Adrenal gland (tissue), 12 donors: ENCODE data around the gene PGPEP1. TPM values are rescaled to one million over a fixed set of nuclear protein-coding genes. Genes with fewer than 3 reads are reported as not detected.

ENCODE experiments used
- DNase-seq, 7 donors: peaks; one replicate each; pipeline ENCODE4 v3.0.0-alpha.2; 2019 to 2020
- H3K27ac ChIP-seq, 5 donors: fragments of 200-600 bp; sonication (generic) in 4 of 5; 1 replicate in 3 of 5; 2 replicates in 2 of 5; pipeline versions ENCODE4 v1.5.1 to v1.8.0; 2016 to 2020; ENCODE audit warnings: mild to moderate bottlenecking in 1 of 5
- H3K27me3 ChIP-seq: fragments of 200-600 bp; 2 replicates; pipeline ENCODE4 v1.8.0; 2021
- H3K36me3 ChIP-seq, 2 donors: fragments of 200-600 bp; replicated peaks in 1 of 2; 1 replicate in 1 of 2; 2 replicates in 1 of 2; pipeline versions ENCODE4 v1.5.1 to v1.8.0; 2018 to 2022
- H3K4me1 ChIP-seq, 2 donors: fragments of 200-600 bp; replicated peaks in 1 of 2; 1 replicate in 1 of 2; 2 replicates in 1 of 2; pipeline versions ENCODE4 v1.5.1 to v1.8.0; 2018 to 2021
- H3K4me3 ChIP-seq, 4 donors: fragments of 200-600 bp; sonication (generic) in 3 of 4; one replicate each; pipeline ENCODE4 v1.5.1; 2016 to 2018
- H3K9me3 ChIP-seq, 3 donors: fragments of 200-600 bp; sonication (generic) in 1 of 3; replicated peaks in 1 of 3; 1 replicate in 2 of 3; 2 replicates in 1 of 3; pipeline versions ENCODE4 v1.5.1 to v1.8.0; 2016 to 2021
- CTCF ChIP-seq, 6 experiments: fragments of 450-650 bp in 4 of 6; fragments of 200-600 bp in 2 of 6; sonication (generic) in 1 of 6; IDR thresholded peaks; 1 replicate in 5 of 6; 2 replicates in 1 of 6; pipeline versions ENCODE4 v1.5.1 to v1.8.0; 2016 to 2021; ENCODE audit warnings: antibody characterized with exemption in 6 of 6, mild to moderate bottlenecking in 2 of 6, moderate library complexity in 1 of 6
- POLR2A ChIP-seq, 2 donors: fragments of 450-650 bp; IDR thresholded peaks; one replicate each; pipeline ENCODE4 v1.6.1; 2017; ENCODE audit warnings: antibody characterized with exemption in 2 of 2, mild to moderate bottlenecking in 2 of 2, moderate library complexity in 1 of 2
- WGBS, 4 donors: extraction: QIAGEN DNeasy Blood & Tissue Kit in 2 of 4; methylation state at CpG; one replicate each; pipeline versions ENCODE4 v1.1.5 to v1.1.7; 2013 to 2017; 5-methylcytosine and 5-hydroxymethylcytosine counted together
- intact Hi-C, 2 donors: fragments of 100-400 bp; cut with DNase I; formaldehyde crosslinking; loops; one replicate each; pipeline versions ENCODE4 v1.14.1 to v1.15.0; 2022 to 2023
- polyA plus RNA-seq, 3 donors: library from polyadenylated mRNA; stranded (reverse); fragments of 200-250 nt in 2 of 3; fragments of 350-450 nt in 1 of 3; fragmentation: Illumina TruSeq in 1 of 3; extraction: RNeasy Lipid Tissue Mini Kit (QIAGEN cat#74804) in 1 of 3; gene quantifications; one replicate each; pipeline ENCODE4 v1.2.3, GENCODE V29; 2013 to 2014
- total RNA-seq, 9 donors: library from RNA; depleted of rRNA in 4 of 9; stranded (reverse); fragments of >200 nt in 4 of 9; fragments of 120-200 nt in 1 of 9; fragmentation: NEBNext Ultra II Directional in 1 of 9; extraction: Animal tissue kit (Norgen Biotek cat#: 25700) in 1 of 9; gene quantifications; one replicate each; pipeline versions ENCODE4 v1.1.0 to v1.2.4, GENCODE V29; 2013 to 2023
- donor health status: healthy with polysubstance abuse.
- donor health status: Bipolar disorder and iron deficiency.
- donor health status: DM: yes; HTN: yes; CAD: no.
- donor health status: DM: no; HTN: no; CAD: no.
- donor health status: DM: no; HTN: no; CAD: no.
- donor health status: DM: yes; HTN: yes; CAD: no.

PGPEP1 gene
- total and polyA plus RNA-seq, 12 donors = 19.0 to 89.2 (median 44.0) TPM

GRCh38 chr19:18332917-18333530, 7.4 kb upstream of the PGPEP1 start:
- intact Hi-C loops = no loop called here
- Histone ChIP-seq H3K4me3 (no peak overlapping the region), H3K27ac (no peak overlapping the region), H3K9me3 (no peaks in the 10 kb centered on the region), H3K27me3 (no peaks in the 10 kb centered on the region), H3K36me3 (no peaks in the 10 kb centered on the region), H3K4me1 (peaks cover 7 to 10% of the 10 kb centered on the region in 2 donors)
- no peak for DNase-seq
- TF ChIP-seq POLR2A (IDR thresholded peaks at IDR 0.05) = no peak
- no peak for TF ChIP-seq CTCF (IDR thresholded peaks at IDR 0.05)
- 69 to 88% (median 85%) methylated on average over 10 to 15 of the region's 15 CpGs for WGBS, 4 donors

GRCh38 chr19:18333680-18334079, 6.7 kb upstream of the PGPEP1 start:
- Histone ChIP-seq H3K36me3 (no peaks in the 10 kb centered on the region), H3K4me3 (no peak overlapping the region), H3K9me3 (no peaks in the 10 kb centered on the region), H3K27ac (no peak overlapping the region), H3K27me3 (no peaks in the 10 kb centered on the region), H3K4me1 (peaks cover 7 to 15% of the 10 kb centered on the region in 2 donors)
- intact Hi-C loops = no loop called here
- WGBS, 4 donors = 83 to 93% (median 87%) methylated on average over 6 of the region's 6 CpGs
- TF ChIP-seq POLR2A (IDR thresholded peaks at IDR 0.05) = no peak
- no peak for TF ChIP-seq CTCF (IDR thresholded peaks at IDR 0.05)
- no peak for DNase-seq

- intact Hi-C loops = no loop called here
- H3K36me3 ChIP-seq = no peaks in the 10 kb centered on the region
- H3K4me3 ChIP-seq = no peak overlapping the region
- H3K27me3 ChIP-seq = no peaks in the 10 kb centered on the region
- DNase-seq = no peak
- peaks cover 2 to 17% of the 10 kb centered on the region in 2 donors for H3K4me1 ChIP-seq
- H3K9me3 ChIP-seq = no peaks in the 10 kb centered on the region
- H3K27ac ChIP-seq = no peak overlapping the region
- WGBS, 4 donors = 60 to 74% (median 73%) methylated on average over 7 of the region's 7 CpGs
- TF ChIP-seq CTCF (IDR thresholded peaks at IDR 0.05) (no peak), POLR2A (IDR thresholded peaks at IDR 0.05) (no peak)
Observed at GRCh38 chr19:18336121-18336520, 4.3 kb upstream of the PGPEP1 start.

GRCh38 chr19:18338541-18338940, 1.9 kb upstream of the PGPEP1 start:
- H3K9me3 ChIP-seq = no peaks in the 10 kb centered on the region
- intact Hi-C loops = no loop called here
- no peak for TF ChIP-seq CTCF (IDR thresholded peaks at IDR 0.05)
- peak in 1 of 2 donors; percentile 9 for TF ChIP-seq POLR2A (IDR thresholded peaks at IDR 0.05)
- WGBS, 4 donors = 28 to 54% (median 36%) methylated on average over 5 to 9 of the region's 9 CpGs
- peak in 4 of 7 donors; percentile 48 to 71 (median 60) for DNase-seq
- peaks cover 0 to 6% of the 10 kb centered on the region in 2 donors for H3K36me3 ChIP-seq
- H3K27ac ChIP-seq = peak overlapping the region; percentile 14 to 75 (median 60)
- no peaks in the 10 kb centered on the region for H3K27me3 ChIP-seq
- peaks cover 9 to 31% of the 10 kb centered on the region in 2 donors for H3K4me1 ChIP-seq
- no peak overlapping the region for H3K4me3 ChIP-seq
